Stimulated activated CD8-positive, alpha-beta memory T cell treated with anti-CD3 and anti-CD28 coated beads, Interleukin-15, amount 100 ng/mL, for 1 hour (primary cell): ENCODE results near the gene ANKRD16.
"Not testable (repeated sequence)": the region's sequence is repeated elsewhere in the genome, so short reads cannot be mapped to it uniquely, and the experiment has no call there.

ENCODE experiments used
- DNase-seq: peaks from one replicate; pipeline ENCODE4 v3.0.0-alpha.2; 2020; ENCODE audit warnings: low read depth

The ANKRD16 gene

DNA sequence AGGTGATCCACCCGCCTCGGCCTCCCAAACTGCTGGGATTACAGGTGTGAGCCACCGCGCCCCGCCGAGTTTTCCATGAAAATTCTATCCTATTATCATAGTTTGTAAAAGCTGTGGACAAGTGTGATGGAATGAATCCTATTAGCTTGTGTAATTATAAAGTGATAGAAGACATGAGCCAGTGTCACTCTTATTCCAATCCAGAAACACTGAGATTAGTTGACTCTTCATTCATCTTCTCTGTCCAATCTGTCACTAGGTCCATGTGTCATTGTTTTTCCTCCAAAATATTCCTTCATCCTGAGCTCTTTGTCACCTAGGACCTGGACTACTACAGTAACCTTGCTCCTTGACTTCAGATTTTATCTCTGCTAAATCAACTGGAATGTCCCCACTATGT lies 13.9 kb upstream of the ANKRD16 start:
- no peak for DNase-seq

- DNase-seq = no peak
Observed at GRCh38 chr10:5902511-5903274, 13.0 kb upstream of the ANKRD16 start.

- no peak for DNase-seq
Observed at GRCh38 chr10:5900247-5900646, 10.6 kb upstream of the ANKRD16 start.

DNA sequence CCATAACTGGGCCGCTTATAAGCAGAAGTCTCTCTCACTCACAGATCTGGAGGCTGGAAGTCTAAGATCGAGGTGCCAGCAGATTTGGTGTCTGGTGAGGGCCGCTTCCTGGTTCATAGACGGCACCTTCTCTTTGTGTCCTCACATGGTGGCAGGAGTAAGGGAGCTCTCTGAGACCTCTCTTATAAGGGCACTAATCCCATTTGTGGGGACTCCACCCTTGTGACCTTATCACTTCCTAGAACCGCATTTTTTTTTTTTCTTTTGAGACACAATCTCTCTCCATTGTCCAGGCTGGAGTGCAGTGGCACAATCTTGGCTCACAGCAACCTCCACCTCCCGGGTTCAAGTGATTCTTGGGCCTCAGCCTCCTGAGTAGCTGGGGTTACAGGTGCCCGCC lies 8.5 kb upstream of the ANKRD16 start:
- DNase-seq = no peak

DNA sequence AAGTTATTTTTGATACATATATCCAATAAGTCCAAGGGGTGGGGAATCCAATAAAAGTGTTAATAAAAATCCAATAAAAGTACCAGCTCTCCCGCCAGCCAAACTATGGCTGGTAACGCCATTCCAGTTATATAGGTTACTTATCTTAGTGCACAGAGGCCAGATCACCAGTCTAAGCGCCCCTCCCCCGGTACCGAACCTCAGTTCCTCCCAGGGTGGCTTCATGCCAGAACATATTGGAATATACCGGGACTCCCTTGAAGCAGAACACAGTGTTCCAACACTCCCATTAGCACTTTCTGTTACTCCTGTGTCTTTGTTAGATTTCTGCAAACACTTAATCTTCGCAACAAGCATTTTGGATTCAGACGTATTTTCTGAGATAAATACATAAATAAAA lies 7.8 kb upstream of the ANKRD16 start:
- DNase-seq = no peak

- DNase-seq = no peak
Observed at GRCh38 chr10:5897053-5897340, 7.3 kb upstream of the ANKRD16 start.

DNA sequence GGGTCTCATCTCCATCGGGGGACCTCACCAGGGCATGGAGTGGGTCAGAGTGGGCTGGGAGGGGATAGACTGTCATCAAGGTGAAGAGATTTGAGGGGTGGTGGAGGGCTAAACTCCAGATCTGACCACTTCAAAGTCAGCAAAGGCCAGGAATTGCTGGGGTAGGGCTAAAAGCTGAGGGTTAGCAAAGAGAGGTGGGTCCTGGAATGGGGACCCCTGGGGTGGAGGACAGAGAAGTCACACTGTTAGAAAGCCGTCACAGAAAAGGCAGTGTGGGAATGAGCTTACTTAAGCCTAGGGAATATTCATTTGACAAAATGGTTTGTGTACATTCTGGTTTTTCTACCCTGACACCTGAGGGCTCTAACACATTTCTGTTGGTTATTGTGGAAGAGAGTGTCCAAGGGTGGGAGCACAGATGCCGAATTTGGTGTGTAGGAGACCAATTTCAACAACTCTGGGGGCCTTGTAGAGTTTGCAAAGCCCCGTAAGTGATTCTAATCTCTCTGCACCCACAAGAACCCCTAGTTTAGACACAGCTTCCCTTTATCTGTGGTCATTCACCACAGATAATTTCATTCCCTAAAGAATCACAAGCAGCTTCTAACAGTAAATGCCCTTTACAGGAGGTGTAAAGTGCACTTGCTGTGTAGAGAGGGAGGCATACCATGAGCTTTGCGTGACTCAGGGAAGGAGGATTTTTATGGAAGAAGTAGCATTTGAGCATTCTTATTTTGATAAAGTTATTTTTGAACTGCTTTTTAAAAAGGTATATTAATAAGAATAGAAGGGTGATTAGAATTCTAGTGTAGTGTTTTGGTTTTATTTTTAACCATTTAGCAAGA lies 6.7 kb upstream of the ANKRD16 start:
- DNase-seq = no peak

- no peak for DNase-seq
Observed at GRCh38 chr10:5895804-5896203, 6.1 kb upstream of the ANKRD16 start.

DNA sequence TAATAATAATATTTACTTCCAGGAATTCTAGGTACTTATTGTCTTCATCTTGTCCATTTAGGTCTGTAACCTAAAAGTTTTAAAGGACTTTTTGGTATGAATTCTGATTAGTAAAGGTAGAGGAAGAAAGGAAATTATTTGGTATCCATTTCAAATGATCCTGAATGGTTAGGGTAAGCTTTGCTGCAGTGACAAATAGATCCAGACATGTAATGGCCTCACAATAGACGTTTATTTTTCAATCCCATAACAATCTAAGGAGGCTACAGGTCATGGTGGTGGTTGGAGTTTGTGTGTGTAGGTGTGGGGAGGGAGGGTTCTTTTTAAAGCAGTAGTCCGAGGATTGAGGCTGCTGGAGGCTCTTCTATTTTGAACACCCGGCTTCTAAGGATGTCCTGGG lies 5.7 kb upstream of the ANKRD16 start:
- no peak for DNase-seq

DNA sequence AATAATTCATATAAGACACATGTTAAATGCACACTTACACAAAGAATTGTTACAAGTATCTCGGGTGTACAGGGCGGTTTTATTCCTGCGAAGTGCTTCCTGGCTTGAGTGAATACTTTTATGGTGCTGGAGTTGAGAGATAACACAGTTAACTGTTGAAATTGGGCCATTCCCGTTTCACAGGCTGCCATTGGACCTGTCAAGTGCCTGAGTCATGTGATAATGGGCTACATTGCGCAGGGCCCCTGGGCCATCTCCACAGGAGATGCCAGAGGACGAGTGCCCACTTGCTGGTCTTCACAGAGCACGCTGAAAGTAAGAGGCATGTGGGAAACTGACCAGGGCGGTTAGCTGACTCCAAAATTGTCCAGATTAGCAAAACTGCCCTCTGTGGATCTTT lies 5.2 kb upstream of the ANKRD16 start:
- DNase-seq = no peak

DNA sequence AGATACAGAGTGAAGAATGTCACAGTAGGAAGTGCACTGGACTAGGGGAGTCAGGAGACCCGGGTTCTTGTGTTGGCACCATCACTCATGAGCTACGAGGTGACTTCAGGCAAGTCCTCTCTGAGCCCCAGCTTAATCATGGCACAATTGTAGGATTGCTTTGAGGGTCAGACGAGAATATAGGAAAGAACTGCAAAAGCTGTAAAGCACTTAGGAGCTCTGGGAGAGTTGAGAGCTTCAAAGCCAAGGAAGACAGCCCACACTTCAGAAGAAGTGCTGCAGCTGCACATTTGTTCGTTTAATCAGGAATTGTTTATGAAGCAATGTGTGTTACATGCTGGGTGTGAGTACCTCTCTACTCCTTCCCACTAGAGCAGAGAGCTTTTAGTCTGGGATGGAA lies 4.7 kb upstream of the ANKRD16 start:
- no peak for DNase-seq

- no peak for DNase-seq
Observed at GRCh38 chr10:5893321-5893720, 3.6 kb upstream of the ANKRD16 start.

GRCh38 chr10:5892007-5892406 lies 2.3 kb upstream of the ANKRD16 start:
- no peak for DNase-seq

DNA sequence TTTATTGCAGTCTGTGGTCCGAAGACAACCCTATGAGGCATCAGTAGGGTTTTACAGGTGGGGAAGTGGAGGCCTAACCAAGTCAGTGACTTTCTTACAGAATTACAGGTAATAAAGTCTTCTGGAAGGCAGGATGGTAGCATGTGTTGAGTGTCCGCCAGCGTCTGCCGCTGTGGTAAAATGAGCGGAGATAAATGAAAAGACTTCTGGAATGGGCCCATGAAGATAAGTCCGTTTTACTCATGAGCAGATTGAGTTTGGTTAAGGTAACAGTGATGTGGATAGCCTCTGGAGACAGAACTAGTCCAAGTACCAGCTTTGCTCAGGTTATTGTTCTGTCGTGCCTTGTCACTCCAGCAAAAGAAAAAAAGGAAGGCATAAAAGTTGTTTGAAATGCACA lies 1.3 kb upstream of the ANKRD16 start:
- no peak for DNase-seq

DNA sequence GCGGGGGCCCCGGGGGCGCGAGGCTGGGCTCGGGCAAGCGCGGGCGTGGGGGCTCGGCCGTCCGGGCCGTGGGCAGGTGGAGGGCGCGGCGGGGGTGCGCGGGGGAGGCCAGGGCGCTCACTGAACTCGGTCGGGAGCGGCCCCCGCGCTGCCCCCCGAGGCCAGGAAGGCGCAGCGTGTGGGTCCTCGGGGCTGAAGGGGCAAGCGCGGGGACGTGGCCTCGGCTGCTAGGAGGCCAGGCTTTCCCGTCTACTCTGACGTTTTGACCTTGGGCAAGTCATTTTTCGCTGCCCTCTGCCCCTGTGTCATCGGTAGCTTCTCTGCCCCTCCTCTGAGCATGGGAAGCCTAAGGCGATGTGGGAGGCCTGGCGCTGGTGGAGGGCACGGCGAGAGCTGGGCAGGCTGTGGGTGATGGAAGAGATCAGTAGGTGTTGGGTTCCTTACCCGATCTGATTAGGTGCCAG lies 791 bp upstream of the ANKRD16 start:
- no peak for DNase-seq

DNA sequence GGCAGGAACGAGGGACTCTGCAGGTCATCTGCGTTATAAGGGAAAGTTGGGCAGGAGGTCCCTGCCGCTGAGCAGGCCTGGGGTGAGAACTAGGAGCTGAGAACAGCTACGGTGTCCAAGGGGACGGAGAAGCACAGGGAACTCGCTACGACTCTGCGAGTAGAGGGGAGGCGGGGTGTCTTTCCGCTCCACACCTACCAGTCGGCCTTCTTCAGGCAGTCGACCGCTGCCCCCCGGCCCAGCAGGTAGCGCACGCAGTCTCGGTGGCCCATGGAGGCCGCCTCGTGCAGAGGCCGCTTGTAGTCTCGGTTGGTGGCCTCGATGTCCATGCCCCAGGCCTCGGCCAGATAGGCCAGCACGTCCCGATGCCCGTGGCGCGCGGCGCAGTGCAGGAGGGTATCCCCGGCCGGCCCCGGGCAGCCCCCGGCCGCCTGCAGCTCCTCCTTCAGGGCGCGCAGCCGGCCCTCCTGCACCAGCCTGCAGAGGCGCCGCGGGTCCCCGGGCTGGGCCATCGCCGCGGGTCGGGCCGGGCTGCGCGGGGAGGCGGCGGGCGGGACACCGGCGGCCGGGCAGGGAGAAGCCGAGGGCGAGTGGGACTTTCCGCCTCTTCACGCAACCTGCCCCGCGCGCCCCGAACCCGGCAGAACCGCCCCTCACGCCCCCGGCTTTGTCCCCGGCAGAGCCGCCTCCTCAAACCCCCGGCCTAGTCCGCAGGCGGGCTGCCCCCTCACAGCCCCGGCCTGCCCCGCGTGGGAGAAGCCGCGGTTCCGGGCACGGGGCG lies 660 bp downstream of the ANKRD16 start:
- DNase-seq = no peak

- DNase-seq = no peak
Observed at GRCh38 chr10:5888351-5888750, 1.3 kb downstream of the ANKRD16 start.

DNA sequence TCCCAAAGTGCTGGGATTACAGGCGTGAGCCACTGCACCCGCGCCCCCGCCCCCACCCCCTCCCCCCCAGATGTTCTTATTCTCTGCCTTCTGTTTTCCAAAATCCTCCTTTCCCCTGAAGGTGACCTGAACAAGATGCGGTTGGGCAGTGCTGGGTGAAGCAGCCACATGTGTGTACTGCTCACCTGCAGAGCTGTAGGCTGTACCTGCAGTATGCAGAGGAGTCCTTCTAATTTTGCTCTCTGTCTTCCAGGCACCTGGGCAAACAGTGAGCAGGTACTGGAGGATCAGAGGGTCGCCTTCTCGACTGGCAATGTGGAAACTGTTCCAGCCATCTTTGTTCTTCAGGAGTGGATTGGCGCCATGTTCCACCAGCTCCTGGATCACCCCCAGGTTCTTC lies 2.1 kb downstream of the ANKRD16 start:
- no peak for DNase-seq

DNA sequence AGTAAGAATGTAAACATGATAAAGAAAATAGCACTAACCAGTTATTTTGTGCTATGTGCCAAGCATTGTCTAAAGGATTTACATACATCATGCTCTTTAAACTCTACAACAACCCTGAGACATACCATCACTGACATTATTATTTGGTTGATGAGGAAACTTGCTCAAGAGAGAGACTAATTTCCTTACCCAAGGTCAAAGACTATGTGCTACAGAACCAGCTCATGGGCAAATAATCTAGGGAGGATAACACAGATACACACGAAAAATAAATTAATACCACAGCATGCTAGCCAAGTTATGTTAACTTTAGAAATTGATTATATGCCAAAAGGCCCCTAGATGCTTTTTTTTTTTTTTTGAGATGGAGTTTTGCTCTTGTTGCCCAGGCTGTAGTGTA lies 2.7 kb downstream of the ANKRD16 start:
- no peak for DNase-seq

DNA sequence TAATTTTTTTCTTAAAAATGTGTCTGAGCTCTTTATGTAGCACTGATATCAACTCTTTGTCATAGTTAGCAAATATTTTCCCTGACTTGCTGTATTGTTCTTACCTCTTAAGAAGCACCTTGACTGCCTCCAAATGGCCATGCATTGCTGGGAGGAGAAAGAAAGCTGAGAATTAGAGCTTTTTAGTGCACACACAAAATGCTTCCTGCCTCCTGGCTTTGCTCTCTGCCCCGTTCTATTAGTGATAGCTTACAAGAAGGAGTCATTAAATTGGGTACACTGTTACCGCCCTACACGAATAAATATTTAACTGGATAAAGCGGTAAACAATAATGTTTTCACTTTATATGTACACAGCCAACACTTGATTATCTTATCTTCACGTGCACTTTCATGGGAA lies 4.1 kb downstream of the ANKRD16 start:
- DNase-seq = no peak

DNA sequence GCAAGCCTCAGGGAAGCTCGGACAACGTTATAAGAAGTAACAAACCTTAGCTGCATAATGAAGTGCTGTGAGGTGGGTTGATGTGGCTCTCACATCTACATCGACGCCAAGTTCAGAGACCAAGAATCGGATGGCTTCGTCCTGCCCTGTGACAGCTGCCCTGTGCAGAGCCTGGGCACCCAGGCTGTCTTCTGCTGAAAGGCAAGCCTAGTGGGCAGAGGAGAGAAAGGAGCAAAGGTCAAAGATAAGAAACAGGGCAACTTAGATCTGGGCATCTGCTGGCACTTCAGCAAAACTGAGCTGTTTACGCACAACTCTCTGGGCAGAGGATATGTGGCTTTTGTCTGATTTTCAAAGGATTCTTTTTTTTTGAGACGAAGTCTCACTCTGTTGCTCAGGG lies 6.7 kb downstream of the ANKRD16 start:
- no peak for DNase-seq

DNA sequence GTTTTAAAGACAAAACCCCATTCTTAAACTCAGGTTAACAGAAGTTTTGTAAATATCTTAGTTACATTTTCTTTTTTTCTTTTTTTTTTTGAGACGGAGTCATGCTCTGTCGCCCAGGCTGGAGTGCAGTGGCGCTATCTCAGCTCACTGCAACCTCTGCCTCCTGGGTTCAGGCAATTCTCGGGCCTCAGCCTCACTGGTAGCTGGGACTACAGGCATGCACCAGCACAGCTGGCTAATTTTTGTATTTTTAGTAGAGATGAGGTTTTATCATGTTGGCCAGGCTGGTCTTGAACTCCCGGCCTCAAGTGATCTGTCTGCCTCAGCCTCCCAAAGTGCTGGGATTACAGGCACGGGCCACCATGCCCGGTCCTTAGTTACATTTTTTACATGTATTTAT lies 12.7 kb downstream of the ANKRD16 start:
- DNase-seq = not testable (repeated sequence)

DNA sequence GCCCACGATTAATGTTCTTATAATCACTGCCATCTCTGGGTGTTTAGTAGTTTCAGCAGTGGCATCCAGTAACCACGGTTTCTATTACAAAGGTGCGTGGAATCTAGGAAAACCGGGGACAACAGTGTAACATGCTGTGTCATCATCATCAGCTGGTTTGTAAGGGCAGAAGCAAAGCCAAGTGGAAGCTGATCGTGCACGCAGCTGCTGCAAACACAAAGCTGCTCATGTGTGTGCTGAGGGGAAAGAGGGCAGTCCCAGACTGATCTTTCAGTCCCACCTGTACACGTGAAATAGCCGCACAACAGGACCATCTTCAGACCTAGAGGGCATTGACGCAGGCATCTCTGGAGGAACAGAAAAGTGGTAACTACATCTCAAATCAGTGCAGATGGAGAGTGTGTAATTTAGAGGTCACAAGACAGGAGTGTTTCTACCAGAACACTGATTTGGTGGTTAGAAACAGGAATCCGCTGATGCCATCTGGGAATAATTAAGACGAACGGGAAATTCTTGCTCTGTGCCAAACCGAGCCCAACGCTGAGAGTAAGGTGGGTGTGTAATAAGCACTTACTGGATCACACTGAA lies 13.4 kb downstream of the ANKRD16 start:
- DNase-seq = no peak
